Measurements from ENCODE around the gene NFIA.

Gene NFIA

DNA sequence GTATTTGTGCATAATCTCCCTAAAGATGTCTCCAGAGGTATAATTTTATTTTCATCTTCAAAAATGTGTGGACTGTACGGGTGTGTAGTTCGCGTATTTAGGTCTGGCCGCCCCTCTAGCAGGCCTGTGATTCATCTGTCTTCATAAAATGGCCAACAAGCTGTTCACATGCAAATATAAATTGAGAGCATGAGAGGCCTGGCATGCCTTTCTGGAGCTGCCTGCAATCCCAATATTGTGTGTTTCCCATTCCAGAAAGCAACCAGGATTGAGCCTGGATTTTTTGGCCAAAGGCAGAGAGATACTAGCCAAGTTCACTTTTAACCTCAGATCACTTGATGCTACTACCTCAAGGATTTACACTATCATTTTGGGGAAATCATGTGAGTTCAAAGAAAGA, 197.2 kb downstream of the NFIA start:
- no peak for DNase-seq (ENCODE audit: low read depth)
- TF ChIP-seq, protein P1, sequence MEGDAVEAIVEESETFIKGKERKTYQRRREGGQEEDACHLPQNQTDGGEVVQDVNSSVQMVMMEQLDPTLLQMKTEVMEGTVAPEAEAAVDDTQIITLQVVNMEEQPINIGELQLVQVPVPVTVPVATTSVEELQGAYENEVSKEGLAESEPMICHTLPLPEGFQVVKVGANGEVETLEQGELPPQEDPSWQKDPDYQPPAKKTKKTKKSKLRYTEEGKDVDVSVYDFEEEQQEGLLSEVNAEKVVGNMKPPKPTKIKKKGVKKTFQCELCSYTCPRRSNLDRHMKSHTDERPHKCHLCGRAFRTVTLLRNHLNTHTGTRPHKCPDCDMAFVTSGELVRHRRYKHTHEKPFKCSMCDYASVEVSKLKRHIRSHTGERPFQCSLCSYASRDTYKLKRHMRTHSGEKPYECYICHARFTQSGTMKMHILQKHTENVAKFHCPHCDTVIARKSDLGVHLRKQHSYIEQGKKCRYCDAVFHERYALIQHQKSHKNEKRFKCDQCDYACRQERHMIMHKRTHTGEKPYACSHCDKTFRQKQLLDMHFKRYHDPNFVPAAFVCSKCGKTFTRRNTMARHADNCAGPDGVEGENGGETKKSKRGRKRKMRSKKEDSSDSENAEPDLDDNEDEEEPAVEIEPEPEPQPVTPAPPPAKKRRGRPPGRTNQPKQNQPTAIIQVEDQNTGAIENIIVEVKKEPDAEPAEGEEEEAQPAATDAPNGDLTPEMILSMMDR (conservative IDR thresholded peaks at IDR 0.05; ENCODE audit: low read depth, low read length) = no peak
- no peak overlapping the region for H3K4me3 ChIP-seq (ENCODE audit: low read length)

DNA sequence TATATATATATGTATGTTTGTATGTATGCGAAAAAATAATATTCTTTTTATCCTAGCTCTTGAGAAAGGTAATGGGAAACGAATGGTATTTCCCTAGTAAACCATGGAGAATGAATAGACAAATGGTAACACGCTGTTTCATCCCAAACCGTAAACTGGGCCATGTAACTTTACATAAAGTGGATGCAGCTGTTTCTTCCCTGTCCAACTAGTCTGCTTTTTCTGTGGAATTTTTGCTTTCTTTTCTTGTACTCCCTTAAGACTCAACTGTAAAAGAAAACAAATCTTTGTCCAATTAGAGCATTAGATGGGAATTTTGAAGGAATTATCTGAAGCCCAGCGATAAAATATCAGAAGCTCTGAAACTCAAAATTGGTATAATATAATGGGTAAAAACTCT, 198.1 kb downstream of the NFIA start:
- no peak overlapping the region for H3K4me3 ChIP-seq (ENCODE audit: low read length)
- DNase-seq (ENCODE audit: low read depth) = no peak
- TF ChIP-seq, protein P1 (conservative IDR thresholded peaks at IDR 0.05; ENCODE audit: low read depth, low read length) = no peak

DNA sequence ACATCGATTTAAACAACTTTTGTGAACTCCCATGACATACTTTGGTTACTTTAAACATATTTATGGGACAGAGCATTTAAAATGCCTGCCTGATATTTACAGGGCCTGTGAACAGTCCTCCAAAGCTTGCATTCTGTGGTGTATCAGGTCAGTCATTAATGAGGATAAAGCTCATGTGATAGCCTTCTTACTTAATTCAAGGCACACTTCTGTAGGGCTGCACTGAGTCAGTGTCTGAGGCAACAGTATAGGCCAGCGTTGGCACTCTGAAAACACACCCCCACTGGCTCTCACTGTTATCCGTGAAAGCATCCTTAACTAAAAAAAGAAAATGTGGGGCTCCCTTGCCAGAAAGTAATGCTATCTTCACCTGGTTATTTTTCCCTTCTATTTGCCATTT, 200.0 kb downstream of the NFIA start:
- TF ChIP-seq, protein P1 (conservative IDR thresholded peaks at IDR 0.05; ENCODE audit: low read depth, low read length) = no peak
- peak; percentile 77 for DNase-seq (ENCODE audit: low read depth)
- no peak overlapping the region for H3K4me3 ChIP-seq (ENCODE audit: low read length)

DNA sequence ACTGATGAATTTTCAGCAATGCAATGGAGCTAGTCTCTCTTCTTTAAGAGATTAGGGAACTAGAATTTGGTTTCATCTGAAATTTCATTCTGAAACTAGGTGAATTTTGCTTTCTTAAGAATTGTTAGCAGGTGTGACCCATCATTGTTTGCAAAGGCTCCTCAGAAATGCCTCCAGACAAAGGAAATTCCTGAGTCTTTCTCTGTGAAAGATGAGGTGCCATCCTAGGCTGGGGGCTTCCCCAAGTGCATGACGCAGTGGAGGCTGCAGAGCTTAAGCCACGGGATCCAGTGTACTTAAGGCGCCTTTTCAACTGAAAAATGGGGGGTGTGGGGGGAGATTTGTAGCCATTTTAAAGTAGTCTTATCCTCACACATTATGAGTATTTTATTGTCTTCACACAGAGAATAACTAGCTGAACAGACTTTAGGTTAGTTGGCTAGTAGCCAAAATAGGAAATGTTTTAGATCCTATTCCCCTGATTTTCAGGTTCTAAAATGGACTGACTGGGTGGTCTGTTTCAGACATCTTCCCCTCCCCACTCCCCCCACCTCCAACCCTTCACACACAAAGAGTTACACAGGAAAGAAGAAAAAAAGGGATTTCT, 202.0 kb downstream of the NFIA start:
- TF ChIP-seq, protein P1 (conservative IDR thresholded peaks at IDR 0.05; ENCODE audit: low read depth, low read length) = no peak
- DNase-seq (ENCODE audit: low read depth) = no peak
- no peak overlapping the region for H3K4me3 ChIP-seq (ENCODE audit: low read length)

DNA sequence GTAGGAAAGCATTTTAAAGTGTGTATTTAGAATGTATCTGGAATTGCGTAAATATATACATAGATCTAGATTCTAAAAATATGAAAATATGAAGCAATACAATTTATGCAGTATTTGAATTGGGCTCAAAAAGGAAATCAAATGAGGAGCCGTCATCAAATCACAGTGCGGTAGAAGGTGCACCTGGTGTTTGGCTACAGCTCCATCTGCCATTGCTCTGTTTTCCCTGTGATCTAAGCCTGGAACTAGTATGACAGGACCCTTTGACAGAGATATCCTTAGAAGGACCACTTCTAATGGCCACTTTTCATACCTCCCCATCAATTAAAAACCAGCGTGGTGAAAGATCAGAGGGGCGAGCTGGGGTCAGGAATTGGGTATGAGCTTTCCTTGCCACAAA, 202.6 kb downstream of the NFIA start:
- TF ChIP-seq, protein P1 (conservative IDR thresholded peaks at IDR 0.05; ENCODE audit: low read depth, low read length) = no peak
- H3K4me3 ChIP-seq (ENCODE audit: low read length) = no peak overlapping the region
- no peak for DNase-seq (ENCODE audit: low read depth)

DNA sequence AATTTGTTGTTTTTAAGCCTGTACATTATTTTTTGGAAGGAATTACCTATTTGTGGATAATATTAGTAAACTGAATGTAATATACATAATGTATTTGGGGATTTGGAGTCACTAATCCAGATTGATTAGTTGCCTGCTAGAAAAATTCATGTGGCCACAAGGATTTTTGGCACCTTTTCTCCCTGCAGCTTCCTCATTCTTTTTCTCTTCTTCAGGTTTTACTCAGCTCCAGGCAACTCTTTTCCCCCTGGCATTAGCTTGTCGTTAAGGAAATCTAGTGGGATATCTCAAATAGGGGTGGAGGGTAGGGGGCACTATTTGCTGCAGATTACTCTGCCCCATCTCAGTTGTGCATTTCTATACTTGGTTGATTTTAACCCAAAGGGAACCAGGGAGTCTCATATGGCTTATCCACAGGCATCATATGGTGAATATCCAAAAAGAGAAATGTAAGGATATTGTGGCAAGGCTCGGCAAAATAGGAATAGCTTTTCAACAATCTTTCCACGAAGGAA, 203.1 kb downstream of the NFIA start:
- no peak overlapping the region for H3K4me3 ChIP-seq (ENCODE audit: low read length)
- TF ChIP-seq, protein P1 (conservative IDR thresholded peaks at IDR 0.05; ENCODE audit: low read depth, low read length) = no peak
- no peak for DNase-seq (ENCODE audit: low read depth)

DNA sequence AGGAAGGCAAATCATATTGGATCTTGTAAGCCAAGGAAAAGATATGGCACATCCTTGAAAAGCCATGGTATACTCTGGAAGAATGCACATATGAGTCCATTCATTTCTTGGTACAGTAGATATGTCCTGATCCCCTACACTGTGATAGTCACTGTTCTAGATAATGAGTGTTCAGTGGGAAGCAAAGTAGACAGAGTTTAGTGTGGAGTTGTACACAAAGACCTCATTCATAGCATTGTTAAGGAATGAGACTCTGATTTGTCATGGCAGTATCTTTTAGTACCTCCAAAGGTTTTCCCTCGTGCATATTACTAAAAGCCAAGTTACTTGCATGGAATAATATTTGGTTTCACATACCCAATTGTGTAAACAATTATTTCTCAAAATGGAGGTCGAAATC, 204.7 kb downstream of the NFIA start:
- no peak for DNase-seq (ENCODE audit: low read depth)
- no peak overlapping the region for H3K4me3 ChIP-seq (ENCODE audit: low read length)
- TF ChIP-seq, protein P1 (conservative IDR thresholded peaks at IDR 0.05; ENCODE audit: low read depth, low read length) = no peak
